ENCODE data around the gene LRP1B.

DNA sequence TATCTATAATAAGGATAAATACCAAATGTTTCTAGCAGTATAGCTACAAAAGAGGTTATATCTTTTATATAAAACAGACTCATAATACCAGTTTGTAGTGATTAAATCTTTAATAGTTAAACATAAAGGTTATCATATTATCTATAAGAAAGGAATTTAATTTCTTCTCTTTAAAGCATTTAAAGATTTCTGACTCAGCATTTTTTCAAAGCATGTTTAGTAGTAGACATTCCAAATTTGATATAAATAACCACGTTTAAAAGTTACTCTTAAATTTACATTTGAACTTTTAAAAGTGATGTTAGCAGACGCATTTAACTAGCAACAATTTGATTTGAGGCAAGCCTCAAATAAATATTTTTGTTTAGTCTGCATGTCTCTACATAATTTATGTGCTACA is 1842.6 kb downstream of the LRP1B start:
- TF ChIP-seq POLR2AphosphoS5 (IDR thresholded peaks at IDR 0.05; ENCODE audit: low read depth, low read length) (no peak), SIN3A (IDR thresholded peaks at IDR 0.05; ENCODE audit: borderline replicate concordance, insufficient read depth, low read length) (no peak), TAF1 (IDR thresholded peaks at IDR 0.05; ENCODE audit: borderline replicate concordance, insufficient read depth, low read length) (no peak)
- TF ChIP-seq, protein P1, sequence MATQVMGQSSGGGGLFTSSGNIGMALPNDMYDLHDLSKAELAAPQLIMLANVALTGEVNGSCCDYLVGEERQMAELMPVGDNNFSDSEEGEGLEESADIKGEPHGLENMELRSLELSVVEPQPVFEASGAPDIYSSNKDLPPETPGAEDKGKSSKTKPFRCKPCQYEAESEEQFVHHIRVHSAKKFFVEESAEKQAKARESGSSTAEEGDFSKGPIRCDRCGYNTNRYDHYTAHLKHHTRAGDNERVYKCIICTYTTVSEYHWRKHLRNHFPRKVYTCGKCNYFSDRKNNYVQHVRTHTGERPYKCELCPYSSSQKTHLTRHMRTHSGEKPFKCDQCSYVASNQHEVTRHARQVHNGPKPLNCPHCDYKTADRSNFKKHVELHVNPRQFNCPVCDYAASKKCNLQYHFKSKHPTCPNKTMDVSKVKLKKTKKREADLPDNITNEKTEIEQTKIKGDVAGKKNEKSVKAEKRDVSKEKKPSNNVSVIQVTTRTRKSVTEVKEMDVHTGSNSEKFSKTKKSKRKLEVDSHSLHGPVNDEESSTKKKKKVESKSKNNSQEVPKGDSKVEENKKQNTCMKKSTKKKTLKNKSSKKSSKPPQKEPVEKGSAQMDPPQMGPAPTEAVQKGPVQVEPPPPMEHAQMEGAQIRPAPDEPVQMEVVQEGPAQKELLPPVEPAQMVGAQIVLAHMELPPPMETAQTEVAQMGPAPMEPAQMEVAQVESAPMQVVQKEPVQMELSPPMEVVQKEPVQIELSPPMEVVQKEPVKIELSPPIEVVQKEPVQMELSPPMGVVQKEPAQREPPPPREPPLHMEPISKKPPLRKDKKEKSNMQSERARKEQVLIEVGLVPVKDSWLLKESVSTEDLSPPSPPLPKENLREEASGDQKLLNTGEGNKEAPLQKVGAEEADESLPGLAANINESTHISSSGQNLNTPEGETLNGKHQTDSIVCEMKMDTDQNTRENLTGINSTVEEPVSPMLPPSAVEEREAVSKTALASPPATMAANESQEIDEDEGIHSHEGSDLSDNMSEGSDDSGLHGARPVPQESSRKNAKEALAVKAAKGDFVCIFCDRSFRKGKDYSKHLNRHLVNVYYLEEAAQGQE (IDR thresholded peaks at IDR 0.05; ENCODE audit: insufficient read depth in 1 of 2, low read depth in 2 of 2, low read length in 2 of 2) = no peak

All from PFSK-1 (cell line).